Umbilical cord (tissue), 2 donors: ENCODE measurements around the gene KCNA10. TPM values are rescaled to one million over a fixed set of nuclear protein-coding genes. Genes with fewer than 3 reads are reported as not detected.

Source experiments
- DNase-seq: peaks from one replicate; pipeline ENCODE4 v3.0.0-alpha.2; 2015; ENCODE audit warnings: low spot score
- total RNA-seq: library from RNA; depleted of rRNA; stranded (reverse); fragments of >200 nt; gene quantifications from one replicate; pipeline ENCODE4 v1.2.3, GENCODE V29; 2014; ENCODE audit warnings: low replicate concordance; ENCODE audit not compliant: insufficient read depth

The KCNA10 gene
- total RNA-seq = not detected

DNA sequence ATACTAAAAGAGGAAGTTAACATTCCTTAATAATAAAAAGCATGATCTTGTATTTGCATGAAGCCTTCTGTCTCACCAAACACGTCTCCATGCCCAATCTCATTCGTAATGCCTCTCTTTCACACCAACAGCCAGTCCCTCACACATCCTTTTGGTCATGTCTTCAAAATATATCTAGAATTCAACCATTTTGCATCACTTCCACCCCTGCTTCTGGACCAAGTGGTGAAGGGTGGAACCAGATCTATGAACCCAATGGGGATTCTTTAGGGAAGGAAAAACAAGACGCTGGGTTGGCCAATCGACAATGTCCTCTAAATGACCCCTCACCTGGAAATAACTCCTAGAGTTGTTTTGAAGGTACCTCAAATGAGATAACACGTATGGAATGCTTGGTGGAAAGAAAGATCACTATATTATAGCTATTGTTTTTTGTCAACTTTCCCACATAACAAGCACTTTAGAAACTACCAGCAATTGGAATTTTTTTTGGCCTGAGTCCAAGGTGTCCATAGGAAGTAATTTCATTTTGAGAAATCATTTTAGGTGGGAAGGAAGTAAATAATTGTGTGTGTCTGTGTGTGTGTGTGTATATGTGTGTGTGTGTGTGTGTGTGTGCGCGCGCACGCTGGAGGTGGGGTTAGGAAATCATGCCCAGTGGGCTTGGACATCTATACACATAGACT lies at the start of gene KCNA10:
Gene KCNA10, minus strand, starts transcription at position 51 of the 686 bp plus-strand sequence. CDS start 388 bp downstream, outside the sequence.
- no peak for DNase-seq

DNA sequence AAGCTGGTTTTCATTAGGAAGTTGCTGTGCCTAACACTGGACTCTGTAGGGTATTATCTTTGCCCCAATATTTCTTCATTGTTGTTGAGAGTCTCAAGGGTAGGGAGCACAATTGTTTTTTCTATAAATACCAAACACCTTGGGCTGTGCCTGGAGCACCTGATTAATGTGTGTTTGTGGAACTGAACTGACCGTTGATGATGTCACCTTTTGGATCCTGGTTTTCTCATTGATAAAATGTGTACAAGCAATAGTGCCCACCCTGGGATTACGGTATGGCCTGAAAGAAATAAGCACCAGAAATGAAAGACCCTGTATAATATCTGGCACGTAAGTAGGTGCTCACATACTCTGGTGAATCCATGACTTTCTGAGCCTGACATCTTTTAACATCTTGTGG lies 47.9 kb upstream of the KCNA10 start:
- DNase-seq = no peak

DNA sequence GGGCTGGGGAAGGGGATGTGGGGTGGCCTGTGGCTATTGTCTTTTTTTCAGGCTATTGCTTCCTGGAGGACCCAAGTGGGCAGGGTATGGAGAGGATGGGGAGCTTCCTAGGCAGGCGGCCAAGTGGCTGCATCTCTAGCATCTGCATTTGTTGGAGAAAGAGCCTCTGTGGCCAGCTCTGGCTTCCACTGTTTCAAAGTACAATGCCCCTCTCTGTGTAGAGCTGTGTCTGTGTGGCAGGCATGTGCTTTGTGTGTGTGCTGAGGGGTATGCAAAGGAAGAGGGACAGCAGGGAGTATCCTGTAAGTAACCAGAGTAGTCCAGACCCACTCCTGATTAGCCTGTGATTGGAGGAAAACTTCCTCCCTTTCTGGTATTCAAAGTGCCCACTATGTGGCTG lies 46.6 kb upstream of the KCNA10 start:
- DNase-seq = no peak

DNA sequence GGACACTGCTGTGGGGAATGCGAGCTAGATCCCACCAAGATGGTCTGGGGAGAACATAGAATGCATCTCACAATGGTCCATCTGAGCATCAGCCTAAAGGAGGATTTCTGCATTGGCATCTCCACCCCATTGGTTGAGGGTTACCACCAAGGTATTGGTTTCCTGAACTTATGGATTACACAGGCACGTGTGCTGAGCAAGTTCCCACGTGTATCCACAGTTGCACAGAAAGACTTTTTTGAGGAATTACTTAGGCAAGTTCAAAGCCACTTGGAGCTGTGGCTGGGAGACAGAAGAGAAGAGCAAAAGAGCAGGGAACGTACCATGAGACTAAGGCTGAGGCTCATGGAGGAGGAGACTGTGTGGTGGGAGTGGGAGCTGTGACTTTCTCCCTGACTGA lies 44.1 kb upstream of the KCNA10 start:
- no peak for DNase-seq

DNA sequence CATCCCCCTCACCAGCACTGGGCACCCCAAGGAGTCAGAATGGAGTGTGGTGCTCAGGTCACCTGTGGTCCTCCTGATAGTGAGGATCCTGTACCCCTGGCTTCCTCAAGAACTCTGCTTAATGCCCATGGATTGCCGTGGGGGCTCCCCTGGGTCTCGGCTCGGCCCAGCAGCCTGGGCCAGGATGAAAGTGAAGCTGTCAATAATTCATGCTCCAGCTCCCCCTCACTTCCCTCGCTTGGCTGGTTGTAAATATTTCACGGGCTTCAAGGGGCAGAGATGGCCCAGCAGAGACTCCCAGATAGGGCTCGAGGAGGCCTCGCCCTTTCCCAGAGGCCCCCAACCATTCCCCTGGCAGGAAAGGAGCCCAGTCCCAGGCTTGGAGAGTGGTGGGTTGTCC lies 42.6 kb upstream of the KCNA10 start:
- DNase-seq = no peak

DNA sequence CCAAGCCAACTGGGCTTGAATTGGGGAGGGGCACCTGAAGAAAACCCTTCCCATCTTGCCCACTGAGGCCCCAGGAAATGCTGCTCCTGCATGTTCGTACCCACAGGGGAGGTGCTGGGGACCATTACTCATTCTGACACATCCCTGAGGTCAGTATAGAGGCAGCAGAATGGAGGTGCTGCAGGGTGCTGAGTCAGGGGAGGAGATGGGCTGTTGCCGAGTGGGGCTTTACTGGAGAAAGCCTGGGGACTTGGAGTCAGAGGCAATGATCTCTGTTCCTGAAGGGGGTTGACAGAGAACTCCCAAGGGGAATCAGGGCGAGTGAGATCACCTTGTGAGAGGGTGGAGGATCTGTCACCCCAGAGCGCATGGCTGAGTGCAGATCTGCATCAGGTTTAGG lies 40.2 kb upstream of the KCNA10 start:
- no peak for DNase-seq

DNA sequence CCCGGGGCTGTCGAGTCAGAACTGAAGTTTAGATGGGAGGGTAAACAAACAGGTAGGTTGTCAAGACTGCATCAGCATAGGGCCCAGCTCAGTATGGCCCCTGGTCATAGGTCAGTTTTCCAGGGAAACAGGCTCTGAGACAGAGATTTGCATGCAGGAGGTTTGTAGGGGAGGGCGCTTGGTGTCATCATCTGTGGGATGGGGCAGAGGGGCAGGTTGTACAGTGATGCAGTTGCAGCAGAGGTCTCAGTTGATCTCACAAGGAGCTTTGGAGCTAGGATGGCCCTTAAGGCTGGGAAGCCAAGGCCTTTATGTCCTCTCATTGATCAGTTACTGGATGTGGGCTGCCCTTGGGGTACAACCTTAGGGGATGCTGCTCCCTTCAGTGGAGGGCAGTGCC lies 38.5 kb upstream of the KCNA10 start:
- DNase-seq = no peak

DNA sequence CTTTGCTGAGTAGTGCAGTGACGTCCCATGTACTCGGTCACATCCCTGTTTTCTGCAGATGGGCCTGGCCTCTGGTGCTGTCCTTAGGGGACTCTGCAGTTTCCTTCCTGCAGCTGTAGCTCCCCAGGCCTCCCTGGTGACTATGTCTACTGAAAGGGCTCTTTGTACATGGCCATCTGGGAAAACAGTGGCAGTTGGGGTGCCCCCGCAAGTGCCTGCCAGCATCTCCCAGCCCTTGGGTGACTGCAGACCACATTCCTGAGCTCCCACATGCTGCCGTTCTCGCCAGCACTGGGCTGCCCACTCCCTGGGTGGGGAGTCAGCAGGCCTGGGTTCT lies 37.5 kb upstream of the KCNA10 start:
- no peak for DNase-seq

DNA sequence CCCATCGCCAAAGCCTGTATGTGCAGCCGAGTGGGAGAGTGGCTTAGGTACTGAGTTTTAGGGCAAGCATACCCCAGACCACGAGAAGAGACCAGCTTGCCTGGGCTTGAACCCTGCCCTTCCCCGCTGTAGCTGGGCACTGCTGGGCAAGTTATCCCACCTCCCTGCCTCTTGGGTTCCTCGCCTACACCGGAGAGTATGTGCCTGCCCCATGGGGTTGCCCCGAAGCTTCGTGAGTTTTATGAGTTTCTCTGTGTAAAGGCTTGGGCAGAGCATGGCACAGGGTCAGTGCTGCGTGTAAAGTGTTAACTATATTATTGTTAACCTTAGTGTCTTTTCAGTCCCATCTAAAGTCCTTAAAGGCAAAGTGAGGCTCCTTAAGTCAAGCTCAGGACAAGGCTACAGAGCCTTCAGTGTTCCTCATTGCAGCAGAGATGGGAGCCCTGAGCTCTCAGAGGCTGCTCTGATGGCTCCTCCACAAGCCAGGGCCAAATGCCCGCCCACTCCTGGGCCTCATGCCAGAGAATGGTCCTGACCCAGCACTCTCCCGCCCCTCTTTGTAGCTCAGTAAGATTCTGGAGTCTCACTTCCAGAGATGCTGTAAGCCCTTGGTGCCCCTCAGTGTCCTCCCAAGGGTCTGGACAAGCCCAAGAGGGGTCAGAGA lies 37.0 kb upstream of the KCNA10 start:
- DNase-seq = peak; percentile 55

DNA sequence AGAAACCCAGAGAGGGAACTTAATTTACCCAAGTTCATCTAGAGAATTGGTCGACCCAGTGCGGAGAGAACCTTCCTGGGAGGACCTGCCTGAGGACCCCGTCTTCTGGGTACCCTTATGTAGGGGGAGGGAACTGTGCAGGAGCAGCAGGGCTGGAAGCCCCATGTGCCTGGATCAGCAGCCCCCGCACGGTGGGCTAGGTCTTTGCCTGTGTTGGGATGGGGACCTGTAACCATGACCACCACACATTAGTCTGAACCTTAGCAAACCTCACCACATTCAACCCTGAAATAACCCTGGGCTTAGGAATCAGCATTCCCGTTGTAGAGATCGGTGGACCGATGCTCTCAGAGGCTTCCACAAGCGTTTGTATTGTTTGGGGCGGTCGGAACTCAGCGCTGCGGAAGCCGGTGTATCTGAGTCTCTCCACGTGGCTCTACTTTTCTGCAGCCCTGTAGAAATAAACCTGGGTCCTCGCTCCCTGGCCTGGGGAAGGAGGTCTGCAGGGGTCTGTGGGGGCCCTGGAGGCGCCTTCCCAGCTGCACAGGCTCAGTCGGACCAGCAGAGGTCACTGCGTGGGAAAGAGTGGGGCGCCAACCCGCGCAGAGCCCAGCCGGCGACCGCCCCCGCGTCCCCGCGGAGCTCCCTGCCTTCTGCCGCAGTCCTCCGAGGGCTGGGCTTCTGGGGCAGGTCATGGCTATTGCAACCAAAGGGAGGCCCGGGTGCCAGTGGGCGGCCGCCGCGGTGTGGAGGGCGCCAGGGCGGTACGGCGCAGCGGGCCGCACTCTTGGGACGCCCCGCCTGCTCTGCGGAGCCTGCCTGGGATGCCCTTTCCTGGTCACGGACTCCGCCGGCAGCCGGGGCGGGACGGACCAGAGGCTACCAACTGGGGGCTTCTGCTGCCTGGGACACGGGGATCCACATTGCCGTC lies 36.2 kb upstream of the KCNA10 start:
- DNase-seq = peak; percentile 21

DNA sequence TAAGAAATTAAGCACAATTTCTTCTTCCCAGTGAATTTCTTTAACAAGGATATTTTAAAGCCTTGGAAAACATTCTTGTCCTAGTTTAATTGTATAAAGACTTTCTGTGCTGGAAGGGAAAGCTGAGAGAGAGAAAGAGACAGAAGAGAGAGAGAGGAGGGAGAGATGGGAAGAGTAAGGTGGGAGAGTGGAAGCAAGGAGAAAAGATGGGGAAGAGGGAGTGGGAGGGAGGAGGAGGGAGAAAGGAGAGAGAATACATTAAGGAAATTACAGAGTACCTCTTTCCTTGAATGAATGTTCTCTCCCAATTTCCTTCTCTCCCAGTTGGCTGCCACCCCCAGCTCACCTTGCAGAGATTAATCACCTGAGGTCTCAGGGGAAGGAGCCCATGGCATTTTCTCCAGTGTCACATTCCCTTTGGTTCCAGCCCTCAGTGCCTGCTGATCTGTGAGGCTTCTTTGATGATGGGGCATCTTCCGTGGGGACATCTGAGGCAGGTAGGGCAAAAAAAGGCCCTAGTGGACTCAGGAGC lies 32.4 kb upstream of the KCNA10 start:
- DNase-seq = no peak

DNA sequence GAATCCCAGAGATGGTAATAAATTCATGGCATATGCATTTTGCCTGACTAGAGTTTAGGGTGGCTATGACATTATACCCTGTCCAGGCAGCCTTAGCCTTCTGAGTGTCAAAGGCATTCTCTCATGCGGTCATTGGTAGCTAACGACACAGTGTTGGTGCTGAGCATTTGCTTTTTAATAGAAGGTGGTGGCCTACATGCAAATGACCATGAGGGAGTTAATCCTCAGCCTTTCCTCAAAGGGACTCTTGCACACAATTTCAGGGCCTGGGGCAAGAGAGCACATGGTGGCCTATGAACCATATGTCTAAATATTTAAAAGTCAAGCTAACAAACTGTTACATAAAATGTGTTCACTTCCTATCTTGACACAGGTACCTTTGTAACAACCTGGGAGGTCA lies 30.9 kb upstream of the KCNA10 start:
- no peak for DNase-seq

DNA sequence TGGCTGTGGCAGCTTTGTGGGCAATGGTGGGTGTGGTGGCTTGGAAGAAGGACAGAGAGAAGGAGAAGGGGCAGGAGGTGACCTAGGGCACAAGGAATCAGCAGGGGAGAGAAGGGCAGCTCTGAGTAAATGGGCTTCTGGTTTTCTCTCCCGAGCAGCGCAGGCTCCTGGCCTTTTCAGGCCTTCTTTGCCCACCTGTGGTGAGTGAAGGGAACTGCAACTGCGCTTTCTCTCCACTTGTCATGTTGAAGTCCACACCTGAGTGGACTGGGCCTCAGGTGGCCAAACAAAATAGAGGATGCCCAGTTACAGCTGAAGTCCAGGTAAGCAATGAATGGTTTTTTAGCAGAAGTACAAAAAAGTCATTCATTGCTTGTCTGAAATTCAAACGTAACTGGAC lies 29.4 kb upstream of the KCNA10 start:
- DNase-seq = no peak

DNA sequence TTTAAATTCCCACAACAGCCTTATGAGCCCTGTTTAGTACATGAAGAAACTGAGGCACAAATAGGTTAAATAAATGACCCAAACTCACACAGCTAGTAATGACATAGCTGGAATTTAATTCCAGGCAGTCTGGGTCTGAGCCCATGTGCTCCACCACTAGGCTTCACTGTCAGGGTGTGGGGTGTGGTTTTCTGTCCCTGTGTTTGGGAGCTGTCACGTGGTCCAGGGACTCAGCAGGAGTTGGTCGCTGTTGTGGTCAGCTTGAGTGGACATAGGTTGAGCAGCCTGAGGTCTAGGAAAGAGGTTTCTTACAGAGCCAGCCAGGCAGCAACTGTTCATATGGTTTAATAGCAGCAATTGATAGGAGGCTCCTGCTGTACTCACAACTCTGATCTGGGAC lies 28.0 kb upstream of the KCNA10 start:
- no peak for DNase-seq

DNA sequence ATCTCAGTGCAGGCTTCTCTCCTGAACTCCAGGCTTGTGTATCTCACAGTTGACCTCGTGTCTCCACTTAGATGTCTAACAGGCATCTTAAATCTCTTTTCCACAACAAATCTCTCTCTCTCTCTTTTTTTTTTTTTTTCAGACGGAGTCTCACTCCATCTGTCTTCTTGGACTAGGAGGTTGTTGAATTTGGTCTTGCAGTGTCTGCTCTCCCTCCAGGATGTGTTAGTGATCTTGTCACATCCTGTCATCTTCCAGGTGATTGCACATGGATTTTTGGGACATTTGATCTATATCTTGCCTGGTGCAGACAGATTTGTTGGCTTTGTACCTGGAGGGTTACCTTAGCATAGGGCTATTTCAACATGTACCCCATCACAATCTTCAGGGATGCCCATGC lies 26.5 kb upstream of the KCNA10 start:
- DNase-seq = no peak

DNA sequence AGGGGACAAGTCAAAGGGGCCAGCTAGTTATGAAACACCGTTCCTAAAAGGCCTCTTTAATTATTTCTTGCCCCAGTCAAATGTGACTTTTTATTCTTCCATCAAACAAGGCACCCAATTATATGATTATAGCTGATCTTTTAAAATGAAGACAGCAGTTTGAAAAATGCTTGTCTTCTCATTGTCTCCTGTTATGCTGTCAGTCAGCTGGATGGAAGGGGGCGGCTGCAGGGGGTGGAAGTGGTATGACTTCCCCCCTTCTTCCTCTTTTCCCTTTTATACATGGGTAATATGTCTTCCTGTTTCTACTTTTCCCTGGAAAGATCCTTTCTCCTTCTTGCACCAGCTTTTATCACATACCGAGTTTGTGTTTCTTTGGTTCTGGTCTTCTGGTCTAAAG lies 25.8 kb upstream of the KCNA10 start:
- DNase-seq = no peak

DNA sequence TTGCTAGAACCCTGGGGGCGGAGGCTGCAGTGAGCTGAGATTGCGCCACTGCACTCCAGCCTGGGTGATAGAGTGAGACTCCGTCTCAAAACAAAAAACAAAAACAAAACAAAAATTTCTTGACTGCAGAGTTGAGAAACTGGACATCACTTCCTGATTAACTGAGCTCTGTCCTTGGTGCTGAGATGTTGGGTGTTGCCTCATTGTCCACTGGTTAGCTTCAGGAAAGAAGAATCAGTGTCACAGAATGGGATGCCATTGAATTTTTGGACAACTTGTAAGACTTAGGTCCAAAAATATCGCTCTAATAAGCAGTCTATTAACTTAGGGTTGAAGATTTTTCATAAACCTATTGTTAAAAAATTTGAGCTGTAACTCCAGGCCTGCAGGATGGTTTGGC lies 23.8 kb upstream of the KCNA10 start:
- DNase-seq = peak; percentile 47

DNA sequence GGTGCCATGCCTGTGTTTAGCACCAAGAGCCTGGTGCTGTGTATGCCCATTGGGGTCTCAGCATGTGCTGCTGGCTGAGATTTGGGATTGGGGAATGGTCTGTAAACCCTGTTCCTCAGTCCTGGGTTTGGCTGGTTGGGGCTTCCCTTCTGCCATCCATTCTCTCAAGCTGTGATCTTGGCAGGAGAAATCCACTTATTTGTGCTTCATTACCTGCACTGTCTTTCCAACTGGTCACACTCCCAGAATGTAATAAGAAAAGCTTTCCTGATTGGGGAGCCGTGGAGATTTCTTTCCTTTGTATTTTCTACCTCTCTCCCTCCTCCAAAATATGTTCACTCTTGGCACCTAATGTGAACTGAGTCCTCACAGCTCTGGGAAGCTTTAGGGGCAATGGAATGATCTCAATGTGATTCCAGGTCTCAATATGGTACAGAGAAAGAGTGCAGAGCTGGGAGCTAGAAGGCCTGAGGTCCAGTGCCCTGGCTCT lies 23.0 kb upstream of the KCNA10 start:
- DNase-seq = no peak

DNA sequence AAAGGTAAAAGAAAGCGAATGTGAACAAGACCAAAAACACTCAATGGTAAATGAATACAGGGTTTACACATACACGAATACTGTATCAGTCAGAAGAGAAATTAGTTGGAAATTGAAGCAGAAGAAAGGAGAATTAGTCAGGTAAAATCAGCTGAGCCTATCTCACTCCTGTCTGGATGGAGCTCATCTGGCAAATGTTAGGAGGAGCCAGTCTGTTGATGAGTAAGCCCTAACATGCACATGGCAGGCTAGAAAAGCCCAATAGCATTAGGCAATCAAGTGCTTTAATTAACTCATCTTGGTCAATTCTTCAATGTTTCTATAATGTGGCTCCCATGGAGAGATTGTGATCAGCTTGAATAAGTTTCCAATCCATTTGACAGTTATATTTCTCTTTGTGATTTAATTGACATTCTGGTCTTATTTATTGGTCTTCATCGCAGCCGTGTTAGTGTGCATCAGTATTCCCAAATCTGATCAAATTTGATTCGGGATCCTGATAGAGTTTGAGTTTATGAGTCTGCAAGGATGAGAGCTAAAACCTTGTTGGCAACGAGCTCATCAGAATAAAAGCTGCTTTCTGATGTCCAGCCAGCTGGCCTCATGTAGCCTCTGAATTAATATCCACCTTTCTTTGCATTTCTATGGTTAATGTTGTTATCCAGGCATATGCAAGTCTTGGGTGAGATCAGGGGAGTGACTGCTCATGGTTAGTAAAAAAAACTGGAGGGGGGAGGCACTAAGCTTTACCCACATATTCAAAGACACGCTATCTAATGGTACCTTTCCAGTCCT lies 22.1 kb upstream of the KCNA10 start:
- no peak for DNase-seq

DNA sequence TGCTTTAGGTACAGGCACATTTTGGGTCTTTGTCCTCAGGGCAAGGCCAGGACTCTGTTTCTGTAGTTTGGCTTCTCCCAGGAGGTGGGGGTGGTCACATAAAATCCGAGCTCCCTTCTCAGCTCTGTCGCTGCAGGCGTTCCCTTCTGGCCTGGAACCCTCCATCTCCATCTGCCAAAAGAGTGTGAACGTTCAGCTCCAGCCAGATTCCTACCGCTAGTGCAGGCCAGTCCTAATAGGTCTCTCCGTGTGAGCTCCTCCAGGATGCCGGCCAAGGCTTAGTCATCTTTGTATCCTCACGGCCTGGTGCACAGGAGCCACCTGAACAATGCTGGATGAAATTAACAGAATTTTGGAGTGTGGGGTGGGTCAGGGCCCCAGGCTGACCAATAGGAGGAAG lies 19.9 kb upstream of the KCNA10 start:
- DNase-seq = no peak

DNA sequence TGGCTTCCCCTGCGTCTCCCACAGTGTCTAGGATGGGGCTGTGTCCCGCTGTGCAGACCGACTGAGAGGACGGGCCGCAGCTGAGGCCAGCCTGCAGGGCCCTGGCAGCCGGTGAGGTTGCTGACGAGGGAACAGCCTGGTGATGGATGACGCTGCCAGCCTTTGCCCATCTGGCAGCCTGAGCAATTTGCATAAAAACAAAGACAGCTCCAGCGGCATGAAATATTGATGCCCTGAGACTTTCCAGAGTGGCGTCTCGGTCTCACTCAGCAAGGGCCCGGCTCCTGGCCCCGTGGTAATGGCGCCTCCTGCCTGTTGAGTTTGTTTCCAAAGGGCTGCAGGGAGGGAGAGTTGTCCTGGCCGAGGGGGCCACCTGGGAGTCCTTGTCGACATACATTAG lies 19.1 kb upstream of the KCNA10 start:
- no peak for DNase-seq
